Stimulated activated CD8-positive, alpha-beta memory T cell treated with anti-CD3 and anti-CD28 coated beads, Interleukin-12 subunit alpha, Interleukin-12 subunit beta, amount 100 ng/mL, for 24 hours (primary cell): Measurements from ENCODE around the gene ITPR1.

Experiments
- DNase-seq: peaks from one replicate; pipeline ENCODE4 v3.0.0-alpha.2; 2020; ENCODE audit errors: extremely low read depth

The ITPR1 gene

GRCh38 chr3:4533489-4534443 is 40.6 kb downstream of the ITPR1 start:
- no peak for DNase-seq

GRCh38 chr3:4534906-4535305 is 41.8 kb downstream of the ITPR1 start:
- DNase-seq = no peak

GRCh38 chr3:4536260-4536659 is 43.1 kb downstream of the ITPR1 start:
- DNase-seq = no peak

GRCh38 chr3:4540267-4540666 is 47.1 kb downstream of the ITPR1 start:
- DNase-seq = no peak

- no peak for DNase-seq
Measured at GRCh38 chr3:4543110-4543509, 50.0 kb downstream of the ITPR1 start.

GRCh38 chr3:4546346-4547178 is 53.4 kb downstream of the ITPR1 start:
- no peak for DNase-seq

- no peak for DNase-seq
Measured at GRCh38 chr3:4547799-4548198, 54.7 kb downstream of the ITPR1 start.

- no peak for DNase-seq
Measured at GRCh38 chr3:4548356-4548755, 55.2 kb downstream of the ITPR1 start.

- DNase-seq = no peak
Measured at GRCh38 chr3:4548780-4549179, 55.6 kb downstream of the ITPR1 start.

GRCh38 chr3:4549896-4550295 is 56.7 kb downstream of the ITPR1 start:
- no peak for DNase-seq

GRCh38 chr3:4551051-4551711 is 58.0 kb downstream of the ITPR1 start:
- no peak for DNase-seq

- DNase-seq = no peak
Measured at GRCh38 chr3:4551794-4552442, 58.8 kb downstream of the ITPR1 start.

GRCh38 chr3:4552811-4553210 is 59.7 kb downstream of the ITPR1 start:
- DNase-seq = no peak

GRCh38 chr3:4561661-4562060 is 68.5 kb downstream of the ITPR1 start:
- no peak for DNase-seq

GRCh38 chr3:4562595-4562994 is 69.4 kb downstream of the ITPR1 start:
- no peak for DNase-seq

- DNase-seq = no peak
Measured at GRCh38 chr3:4564270-4564669, 71.1 kb downstream of the ITPR1 start.

GRCh38 chr3:4564928-4565586 is 71.9 kb downstream of the ITPR1 start:
- no peak for DNase-seq

- no peak for DNase-seq
Measured at GRCh38 chr3:4565809-4566501, 72.8 kb downstream of the ITPR1 start.

GRCh38 chr3:4568841-4569240 is 75.7 kb downstream of the ITPR1 start:
- no peak for DNase-seq

- no peak for DNase-seq
Measured at GRCh38 chr3:4570840-4571621, 77.9 kb downstream of the ITPR1 start.
